HG03469 (cell line): ENCODE results near the gene LCE2D.

Experiments used
- ATAC-seq: cut with Tn5 transposase; IDR thresholded peaks from one replicate; pipeline ENCODE4 v1.9.1; 2021; ENCODE audit warnings: mild to moderate bottlenecking, moderate library complexity, moderate number of reproducible peaks; ENCODE audit not compliant: unreplicated experiment

The LCE2D gene

GRCh38 chr1:152697701-152698600, 34.8 kb downstream of the LCE2D start, which contains the start of gene LCE2A:
LCE2A (plus strand) TSS chr1:152698345; CDS start chr1:152698902, 557 bp downstream.
- ATAC-seq, result no peak

- no peak for ATAC-seq
Measured at GRCh38 chr1:152699746-152700145, 36.6 kb downstream of the LCE2D start.

GRCh38 chr1:152707860-152708259, 44.7 kb downstream of the LCE2D start, which contains the start of gene LCE4A:
LCE4A (plus strand) TSS chr1:152708160; CDS start chr1:152709076, 916 bp downstream.
- ATAC-seq, result no peak
